GM19452 (cell line): ENCODE results near the gene DCLK2.

Source experiments
- ATAC-seq: cut with Tn5 transposase; IDR thresholded peaks from one replicate; pipeline ENCODE4 v1.9.1; 2021; ENCODE audit not compliant: unreplicated experiment

The DCLK2 gene

GRCh38 chr4:150115851-150116250 lies 37.6 kb downstream of the DCLK2 start:
- ATAC-seq = no peak

DNA sequence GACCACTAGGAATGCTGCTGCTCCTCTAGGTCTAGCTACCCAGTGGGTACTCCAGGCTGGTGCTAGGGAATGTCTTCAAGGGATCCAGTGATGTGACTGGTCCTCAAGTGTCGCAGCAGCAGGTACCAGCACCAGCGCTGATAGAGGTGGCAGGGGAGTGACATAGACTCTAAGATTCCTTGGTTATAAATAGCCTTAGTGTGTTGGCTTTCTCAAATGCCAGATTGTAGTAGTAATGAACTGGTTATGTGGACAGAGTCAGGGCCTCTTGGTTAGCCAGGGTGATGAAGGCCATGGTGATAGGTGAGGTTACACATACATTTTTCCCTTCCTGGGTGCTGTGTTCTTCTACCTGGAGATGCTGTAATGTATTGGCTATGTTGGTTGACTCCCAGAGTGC lies 38.3 kb downstream of the DCLK2 start:
- ATAC-seq = no peak

DNA sequence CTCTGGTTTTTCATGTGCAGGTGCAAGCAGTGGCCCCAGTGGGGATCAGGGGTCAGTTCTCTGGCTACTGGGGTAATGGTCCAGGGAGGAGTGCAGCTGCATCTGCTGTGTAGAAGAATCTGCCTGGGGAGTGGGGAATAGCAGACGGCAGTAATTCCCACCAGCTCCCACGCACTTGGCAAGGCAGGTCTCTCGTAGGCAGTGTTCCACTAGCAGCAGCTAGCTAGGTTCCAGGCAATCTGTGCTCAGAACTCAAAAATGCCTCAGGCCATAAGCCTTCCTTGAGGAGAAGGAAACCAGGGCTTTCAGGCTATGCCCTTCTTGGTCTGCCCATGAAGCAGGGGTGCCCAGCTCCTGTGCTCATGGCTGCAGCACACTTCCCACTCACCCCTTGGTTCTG lies 38.8 kb downstream of the DCLK2 start:
- ATAC-seq = no peak

GRCh38 chr4:150117629-150118028 lies 39.4 kb downstream of the DCLK2 start:
- ATAC-seq = no peak

- ATAC-seq = no peak
These were observed 41.2 kb downstream of the DCLK2 start for GRCh38 chr4:150119492-150119891.

GRCh38 chr4:150123087-150123486 lies 44.8 kb downstream of the DCLK2 start:
- no peak for ATAC-seq

- ATAC-seq = no peak
These were observed 45.8 kb downstream of the DCLK2 start for GRCh38 chr4:150123796-150124677.

GRCh38 chr4:150126201-150126863 lies 48.1 kb downstream of the DCLK2 start:
- ATAC-seq = peak; percentile 24

DNA sequence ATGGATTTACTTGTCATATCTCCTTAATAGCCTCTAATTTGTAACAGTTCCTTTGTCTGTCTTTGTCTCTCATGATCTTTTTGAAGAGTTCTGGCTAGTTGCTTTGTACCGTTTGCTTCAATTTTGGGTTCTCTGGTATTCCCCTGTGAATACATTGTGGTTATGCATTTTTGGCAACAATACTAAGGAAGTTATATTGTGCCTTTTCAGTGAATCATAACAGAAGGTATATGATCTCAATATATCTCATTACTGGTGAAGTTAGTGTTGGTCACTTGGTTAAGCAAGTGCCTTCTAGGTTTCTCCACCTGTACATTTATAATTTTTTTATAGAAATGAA lies 48.6 kb downstream of the DCLK2 start:
- ATAC-seq = peak; percentile 49

- no peak for ATAC-seq
These were observed 49.5 kb downstream of the DCLK2 start for GRCh38 chr4:150127757-150128156.

DNA sequence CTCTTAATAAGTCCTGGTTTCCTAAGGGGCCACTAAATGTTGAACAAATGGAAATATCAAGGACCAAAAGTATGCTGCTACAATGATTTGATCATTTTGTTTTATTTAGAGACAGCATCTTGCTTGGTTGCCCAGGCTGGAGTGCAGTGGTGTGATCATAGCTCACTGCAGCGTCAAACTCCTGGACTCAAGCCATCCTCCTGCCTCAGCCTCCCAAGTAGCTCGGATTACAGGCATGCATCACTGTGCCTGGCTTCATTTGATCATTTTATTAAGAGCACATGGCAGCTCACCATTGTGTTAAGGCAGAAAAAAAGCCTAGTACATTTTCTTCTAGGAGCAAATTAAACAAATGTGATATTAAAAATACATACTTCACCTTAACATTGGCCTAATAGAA lies 52.7 kb downstream of the DCLK2 start:
- ATAC-seq = no peak

GRCh38 chr4:150131581-150132228 lies 53.5 kb downstream of the DCLK2 start:
- no peak for ATAC-seq

- no peak for ATAC-seq
These were observed 55.4 kb downstream of the DCLK2 start for GRCh38 chr4:150133605-150134004.

DNA sequence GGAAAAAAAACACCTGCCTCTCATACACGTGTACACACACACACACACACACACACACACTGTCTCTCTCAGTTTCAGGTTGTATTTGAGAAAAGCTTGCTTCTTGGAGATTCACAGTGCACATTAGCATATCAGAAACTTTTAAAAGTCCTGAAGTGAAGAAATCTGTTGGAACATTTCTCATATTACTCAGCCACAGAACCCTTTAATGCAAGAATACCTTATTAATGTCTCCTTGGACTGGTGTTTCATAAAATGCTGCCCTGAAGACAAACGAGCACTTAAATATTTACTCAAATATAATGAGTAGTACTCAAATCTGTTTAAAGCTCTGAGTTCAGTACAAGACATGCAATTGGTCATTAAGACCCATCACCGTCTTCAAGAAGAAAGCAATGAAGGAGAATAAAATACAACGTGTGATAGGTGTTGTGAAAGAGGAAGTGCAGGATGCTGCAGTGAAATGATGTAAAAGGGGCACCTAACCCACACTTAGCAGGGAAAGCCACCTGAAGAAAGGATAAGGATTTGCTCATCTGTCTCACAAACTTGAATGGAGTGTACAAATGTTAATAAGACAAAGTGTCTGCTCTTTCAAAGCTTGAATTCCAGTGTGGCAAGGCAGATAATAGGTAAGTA lies 57.0 kb downstream of the DCLK2 start:
- no peak for ATAC-seq

GRCh38 chr4:150136036-150136435 lies 57.8 kb downstream of the DCLK2 start:
- no peak for ATAC-seq

DNA sequence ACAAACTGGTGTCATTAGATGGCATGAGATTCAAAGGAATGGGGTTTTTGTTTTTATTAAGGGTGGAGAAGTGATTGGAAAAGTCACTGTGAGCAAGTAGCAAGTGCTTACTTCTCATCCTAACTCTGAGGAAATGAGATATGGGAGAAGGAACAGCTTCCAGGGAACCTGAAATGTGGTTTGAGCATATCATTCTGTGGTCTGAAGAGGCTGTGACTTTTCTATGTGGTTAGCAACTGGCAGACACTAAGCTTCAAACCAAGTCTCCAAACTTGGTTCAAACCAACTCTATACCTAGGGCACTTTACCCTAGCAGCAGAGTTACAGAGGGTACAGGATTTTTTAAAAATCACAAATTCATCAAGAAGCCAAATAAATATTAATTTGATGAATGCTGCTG lies 58.2 kb downstream of the DCLK2 start:
- ATAC-seq = no peak

DNA sequence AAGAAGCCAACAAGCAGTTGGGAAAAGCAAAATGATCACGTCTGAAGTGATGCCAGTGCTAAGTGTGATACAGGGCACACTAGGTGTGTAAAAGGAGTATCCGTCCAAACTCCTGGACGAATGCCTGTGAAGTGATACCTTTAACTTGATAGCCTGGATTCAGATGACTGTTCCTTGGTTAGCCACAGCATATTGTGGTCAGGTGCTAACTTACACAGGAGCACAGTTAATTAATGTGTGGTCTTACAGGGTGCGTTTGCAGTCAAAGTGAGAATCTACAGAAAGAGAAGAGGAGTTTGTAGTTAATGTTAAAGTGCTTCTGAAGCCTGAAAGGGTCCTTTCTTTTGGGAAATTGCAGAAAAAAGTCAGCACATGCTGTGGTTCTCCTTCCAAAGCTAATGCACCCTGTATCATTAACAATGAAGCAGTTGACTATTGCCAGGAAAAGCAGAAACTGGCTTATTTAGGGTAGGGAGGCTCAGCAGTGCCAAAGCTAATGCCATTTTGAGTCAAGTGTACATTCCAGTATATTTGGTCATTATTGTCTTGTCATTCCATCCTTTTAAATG lies 61.1 kb downstream of the DCLK2 start:
- ATAC-seq = no peak

GRCh38 chr4:150140774-150141400 lies 62.6 kb downstream of the DCLK2 start:
- no peak for ATAC-seq

DNA sequence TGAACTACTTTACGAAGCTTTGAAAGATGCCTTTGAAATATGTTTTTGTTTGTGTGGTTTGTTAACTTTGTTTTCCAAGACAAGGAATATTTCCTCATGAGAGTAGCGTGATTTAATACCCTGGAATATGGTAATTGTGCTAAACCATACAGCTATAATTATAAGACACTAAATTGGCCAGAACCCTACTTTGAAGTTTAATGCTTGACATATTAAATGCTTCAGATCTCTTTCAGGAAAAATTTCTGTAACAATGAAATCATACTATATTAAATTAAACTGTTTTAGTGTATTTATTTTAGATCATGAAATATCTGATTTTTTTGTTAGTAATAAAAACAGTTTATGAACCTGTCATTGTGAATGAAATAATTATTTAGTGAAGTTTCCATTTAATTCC lies 63.5 kb downstream of the DCLK2 start:
- no peak for ATAC-seq

- no peak for ATAC-seq
These were observed 64.6 kb downstream of the DCLK2 start for GRCh38 chr4:150142831-150143230.
